ENCODE results near the gene SECISBP2L. TPM values are rescaled to one million over a fixed set of nuclear protein-coding genes. Genes with fewer than 3 reads are reported as not detected.
"Not testable (repeated sequence)": the region's sequence is repeated elsewhere in the genome, so short reads cannot be mapped to it uniquely, and the experiment has no call there.

Gene SECISBP2L
- total RNA-seq, 3 donors from 2014 or later: 40.8 to 66.3 (median 49.0) TPM

GRCh38 chr15:48976444-48977088, 69.7 kb downstream of the SECISBP2L start:
- Histone ChIP-seq H3K9me3 (no peaks in the 10 kb centered on the region), H3K36me3 (ENCODE audit: low read depth) (no peaks in the 10 kb centered on the region), H3K4me1 (ENCODE audit: low read depth) (peaks cover 4% of the 10 kb centered on the region), H3K4me3 (no peak overlapping the region)
- ATAC-seq: no peak
- intact Hi-C loops (cut with DNase I, micrococcal nuclease): no loop called here
- no peak for DNase-seq
- TF ChIP-seq CTCF (IDR thresholded peaks at IDR 0.05): no peak

GRCh38 chr15:48975472-48976419, 70.5 kb downstream of the SECISBP2L start:
- Histone ChIP-seq H3K36me3 (ENCODE audit: low read depth) (no peaks in the 10 kb centered on the region), H3K4me1 (ENCODE audit: low read depth) (peaks cover 4% of the 10 kb centered on the region), H3K4me3 (no peak overlapping the region), H3K9me3 (no peaks in the 10 kb centered on the region)
- DNase-seq (peak; percentile 74 to 82 (median 75)), ATAC-seq (peak; percentile 99)
- intact Hi-C loops (cut with DNase I, micrococcal nuclease): no loop called here
- TF ChIP-seq CTCF (IDR thresholded peaks at IDR 0.05): peak; percentile 96

- intact Hi-C loops (cut with DNase I, micrococcal nuclease): no loop called here
- Histone ChIP-seq H3K9me3 (no peaks in the 10 kb centered on the region), H3K4me3 (no peak overlapping the region), H3K36me3 (ENCODE audit: low read depth) (no peaks in the 10 kb centered on the region), H3K4me1 (ENCODE audit: low read depth) (peaks cover 4% of the 10 kb centered on the region)
- no peak for ATAC-seq
- TF ChIP-seq CTCF (IDR thresholded peaks at IDR 0.05): no peak
- no peak for DNase-seq
Measured at GRCh38 chr15:48974882-48975281, 71.4 kb downstream of the SECISBP2L start.

GRCh38 chr15:48972750-48973503, 73.3 kb downstream of the SECISBP2L start:
- no peak for TF ChIP-seq CTCF (IDR thresholded peaks at IDR 0.05)
- no peaks in the 10 kb centered on the region for H3K36me3 ChIP-seq (ENCODE audit: low read depth)
- ATAC-seq (no peak), DNase-seq (no peak)
- H3K4me1 ChIP-seq (ENCODE audit: low read depth): peaks cover 4% of the 10 kb centered on the region
- intact Hi-C loops (cut with DNase I, micrococcal nuclease): no loop called here
- H3K4me3 ChIP-seq: no peak overlapping the region
- no peaks in the 10 kb centered on the region for H3K9me3 ChIP-seq

GRCh38 chr15:48970926-48971325, 75.3 kb downstream of the SECISBP2L start:
- H3K36me3 ChIP-seq (ENCODE audit: low read depth); ATAC-seq; H3K4me3 ChIP-seq; H3K4me1 ChIP-seq (ENCODE audit: low read depth); H3K9me3 ChIP-seq; intact Hi-C loops (cut with DNase I, micrococcal nuclease); DNase-seq: not testable (repeated sequence)

Measured in mucosa of descending colon (tissue), 3 donors.